Colon (tissue), 2 donors: ENCODE measurements around the gene SLC25A18.
A peak's percentile ranks its signal among the peaks of the same experiment; 100 is the strongest.
"Not testable (repeated sequence)": the region's sequence is repeated elsewhere in the genome, so short reads cannot be mapped to it uniquely, and the experiment has no call there.

Experiments used
- FAIRE-seq: peaks from 2 replicates; lab custom pipeline; 2012; peaks lifted over from hg19 to GRCh38; lab: Jason Lieb, UNC
- donor health status: control.
- donor health status: control.

SLC25A18 gene

DNA sequence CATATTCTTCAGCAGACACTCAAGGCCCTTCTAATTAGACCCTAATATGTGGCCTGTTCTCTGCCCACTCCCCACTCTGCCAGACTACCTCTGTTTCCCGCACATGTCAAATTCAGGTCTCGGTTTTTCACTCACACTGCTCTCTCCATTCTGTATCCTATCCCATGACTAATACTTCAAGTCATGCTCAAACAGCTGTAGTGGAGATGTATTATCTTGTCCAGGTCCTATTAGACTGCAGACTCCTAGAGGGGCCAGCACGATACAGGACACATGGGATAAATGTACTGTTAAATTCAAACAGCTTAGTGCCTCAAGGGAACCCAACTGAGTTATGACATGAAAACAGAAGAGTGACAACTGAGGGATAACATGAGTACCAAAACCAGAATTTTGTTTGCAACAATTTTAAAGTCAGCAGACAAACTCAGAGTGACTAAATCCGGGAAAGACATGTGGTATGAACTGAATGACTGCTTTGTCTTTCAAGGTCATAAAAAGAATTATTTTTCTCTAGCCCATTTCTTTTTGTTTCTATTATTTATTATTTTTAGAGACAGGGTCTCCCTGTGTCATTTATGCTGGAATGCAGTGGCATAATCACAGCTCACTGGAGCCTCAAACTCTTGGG lies 44.7 kb downstream of the SLC25A18 start:
- no peak for FAIRE-seq

DNA sequence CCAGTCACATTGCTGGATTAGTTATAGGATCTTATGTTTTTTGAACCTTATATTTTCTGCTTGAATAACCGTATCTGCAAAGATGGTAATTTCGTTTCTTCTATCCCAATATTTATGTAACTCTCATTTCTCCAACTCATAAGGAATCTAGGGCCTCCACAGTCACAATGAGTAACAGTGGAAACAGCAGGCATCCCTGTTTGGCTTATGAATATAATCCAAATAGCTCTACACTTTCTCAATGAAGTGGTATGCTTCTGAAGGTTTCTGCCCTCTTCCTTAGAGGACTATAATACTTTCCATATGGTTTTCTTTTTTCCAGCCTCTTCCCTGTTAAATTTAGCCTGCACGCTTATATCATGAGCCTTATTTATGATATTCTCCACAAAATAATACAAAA lies 48.8 kb downstream of the SLC25A18 start:
- no peak for FAIRE-seq

DNA sequence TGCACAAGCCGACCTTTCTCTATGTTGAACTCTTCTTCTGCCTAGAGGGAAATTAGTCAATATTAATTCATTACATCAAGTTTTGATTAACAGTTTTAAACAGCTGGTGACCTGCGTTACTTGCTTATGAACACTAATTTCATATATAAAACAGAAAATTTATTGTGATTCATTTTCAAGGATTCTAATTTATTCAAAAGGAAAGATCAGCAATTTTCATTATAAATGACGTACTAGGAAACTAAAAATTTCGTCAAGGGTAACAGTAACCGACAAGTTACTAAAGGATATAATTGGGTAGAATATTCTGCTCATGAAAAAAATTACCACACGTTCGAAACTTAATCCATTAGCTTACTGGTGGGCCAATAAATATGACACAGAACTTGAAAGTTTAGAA lies 50.0 kb downstream of the SLC25A18 start:
- no peak for FAIRE-seq

DNA sequence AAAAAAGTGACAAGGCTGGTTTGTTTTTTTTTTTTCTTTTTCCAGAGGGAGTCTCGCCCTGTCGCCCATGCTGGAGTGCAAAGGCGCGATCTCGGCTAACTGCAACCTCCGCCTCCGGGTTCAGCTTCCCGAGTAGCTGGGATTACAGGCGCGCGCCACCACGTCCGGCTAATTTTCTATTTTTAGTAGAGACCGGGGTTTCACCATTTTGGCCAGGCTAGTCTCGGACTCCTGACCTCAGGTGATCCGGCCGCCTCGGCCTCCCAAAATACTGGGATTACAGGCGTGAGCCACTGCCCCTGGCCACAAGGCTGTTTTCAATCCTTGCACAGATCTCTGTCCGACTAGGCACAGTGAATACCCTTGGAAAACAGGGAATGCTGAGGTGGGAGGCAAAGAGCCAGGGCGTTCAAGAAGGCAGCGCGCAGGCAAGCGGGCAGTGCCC lies 64.7 kb downstream of the SLC25A18 start:
- no peak for FAIRE-seq

DNA sequence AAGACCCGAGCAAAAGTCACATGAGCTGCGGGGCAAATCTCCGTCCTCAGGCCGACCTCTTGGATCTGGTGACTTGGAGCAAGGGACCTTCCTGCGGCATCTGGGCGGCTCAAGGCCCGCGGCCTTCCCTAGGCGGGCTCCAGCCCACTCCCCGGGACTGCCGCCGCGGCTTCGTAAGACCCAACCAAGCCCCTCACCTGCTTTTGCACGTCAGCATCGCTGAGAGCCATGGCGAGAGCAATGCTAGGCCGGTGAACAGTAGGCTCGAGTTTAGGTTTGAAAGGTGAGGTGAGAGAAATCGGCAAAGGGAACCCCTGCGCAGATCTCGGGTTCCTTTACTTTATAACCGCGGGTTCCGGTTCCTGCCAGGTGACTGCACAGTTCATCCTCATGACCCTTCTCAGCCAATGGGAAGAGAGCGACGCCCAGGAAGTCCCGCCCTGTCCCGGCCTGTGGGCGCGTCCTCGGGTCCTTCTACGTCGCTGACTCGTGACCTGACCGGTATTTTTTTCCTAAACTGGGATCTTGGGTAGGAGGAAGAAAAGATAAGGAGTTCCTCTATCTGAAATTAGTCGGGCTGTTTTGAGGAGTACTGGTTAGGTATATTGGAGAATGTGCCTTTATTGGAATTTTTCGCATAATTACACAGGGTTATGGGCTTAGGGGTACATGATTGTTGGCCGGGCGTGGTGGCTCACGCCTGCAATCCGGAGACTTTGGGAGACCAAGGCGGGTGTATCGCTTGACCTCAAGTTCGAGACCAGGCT lies 65.3 kb downstream of the SLC25A18 start, which contains the start of gene ATP6V1E1:
Gene ATP6V1E1, minus strand, starts transcription at position 344 of the 767 bp plus-strand sequence. Its CDS starts 114 bp downstream, at position 230.
- FAIRE-seq = peak; percentile 49

DNA sequence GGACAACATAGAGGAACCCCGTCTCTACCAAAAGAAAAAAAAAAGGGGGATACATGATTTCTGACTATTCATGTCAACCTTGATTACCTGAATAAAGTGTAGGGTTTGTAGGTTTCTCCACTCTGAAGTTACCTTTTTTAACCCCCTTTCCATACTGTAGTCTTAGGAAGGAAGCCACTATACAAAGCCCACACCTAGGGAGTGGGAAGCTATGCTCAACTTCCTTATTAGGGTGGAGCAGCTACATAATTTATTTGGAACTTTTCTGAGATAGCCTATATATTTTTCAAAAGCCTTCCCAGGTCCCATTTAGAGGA lies 65.8 kb downstream of the SLC25A18 start:
- no peak for FAIRE-seq

DNA sequence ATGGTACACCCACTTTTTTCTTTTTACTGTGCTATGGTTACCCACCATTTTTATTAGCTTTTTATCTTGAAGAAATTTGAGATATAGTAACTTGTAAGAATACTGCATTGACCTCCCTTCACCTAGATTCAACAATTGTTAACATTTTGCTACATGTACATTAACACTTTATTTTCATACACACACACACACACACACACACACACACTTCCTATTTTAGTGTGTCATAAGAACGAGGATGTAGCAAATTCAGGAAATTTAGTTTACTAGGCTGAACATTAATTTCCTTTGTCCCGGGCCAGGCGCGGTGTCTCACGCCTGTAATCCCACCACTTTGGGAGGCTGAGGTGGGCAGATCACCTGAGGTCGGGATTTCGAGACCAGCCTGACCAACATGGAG lies 66.3 kb downstream of the SLC25A18 start:
- no peak for FAIRE-seq

DNA sequence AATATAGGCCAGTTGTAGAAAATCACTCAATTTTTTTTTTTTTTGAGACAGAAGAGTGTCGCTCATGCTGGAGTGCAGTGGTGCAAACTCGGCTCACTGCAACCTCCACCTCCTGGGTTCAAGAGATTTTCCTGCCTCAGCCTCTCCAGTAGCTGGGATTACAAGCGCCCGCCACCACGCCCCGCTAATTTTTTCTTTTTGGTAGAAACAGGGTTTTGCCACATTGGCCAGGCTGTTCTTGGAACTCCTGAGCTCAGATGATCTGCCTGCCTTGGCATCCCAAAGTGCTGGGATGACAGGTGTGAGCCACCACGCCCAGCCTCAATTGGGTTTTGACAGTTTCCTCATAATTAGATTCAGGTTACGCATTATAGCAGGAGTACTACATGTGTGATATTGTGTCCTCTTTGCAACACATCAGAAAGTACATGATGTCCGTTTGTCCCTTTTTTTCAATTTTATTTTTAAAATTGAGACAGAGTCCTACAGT lies 67.8 kb downstream of the SLC25A18 start:
- FAIRE-seq = no peak

DNA sequence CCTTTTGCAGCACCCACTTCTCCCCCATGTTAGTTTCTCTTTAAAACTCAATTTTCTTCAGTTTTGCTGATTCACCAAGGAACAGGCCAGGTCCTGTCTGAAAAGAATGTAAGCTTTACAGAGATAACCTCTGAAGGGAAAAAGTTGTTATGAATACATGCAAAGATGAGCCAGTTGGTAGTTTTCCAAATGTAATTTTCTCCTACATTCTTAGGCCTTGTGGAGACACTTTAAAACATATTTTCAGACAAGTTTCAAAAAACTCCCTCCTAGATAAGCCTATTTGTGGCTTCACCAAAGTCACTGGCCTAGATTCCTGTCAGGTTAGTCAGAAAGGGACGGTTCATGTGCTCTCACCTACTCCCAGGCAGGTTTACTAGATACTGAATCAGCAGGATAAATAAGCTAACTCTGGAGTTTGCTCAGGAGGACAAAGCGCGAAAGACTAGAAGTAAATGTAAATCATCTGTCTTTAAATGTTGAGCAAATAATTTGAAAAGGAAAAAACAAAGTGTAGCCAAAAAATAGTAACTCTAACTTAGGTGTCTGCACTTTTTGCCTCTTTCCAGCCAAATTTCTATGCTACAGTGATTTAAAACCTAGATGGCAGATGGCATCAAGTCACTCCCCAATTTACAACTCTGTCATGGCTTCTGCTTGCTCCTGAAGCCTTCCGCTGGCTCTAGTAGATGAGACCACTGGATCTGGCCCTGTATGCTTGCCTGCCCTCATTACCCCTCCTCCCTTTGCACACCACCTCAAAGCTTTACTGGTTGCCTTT lies 70.1 kb downstream of the SLC25A18 start:
- no peak for FAIRE-seq

DNA sequence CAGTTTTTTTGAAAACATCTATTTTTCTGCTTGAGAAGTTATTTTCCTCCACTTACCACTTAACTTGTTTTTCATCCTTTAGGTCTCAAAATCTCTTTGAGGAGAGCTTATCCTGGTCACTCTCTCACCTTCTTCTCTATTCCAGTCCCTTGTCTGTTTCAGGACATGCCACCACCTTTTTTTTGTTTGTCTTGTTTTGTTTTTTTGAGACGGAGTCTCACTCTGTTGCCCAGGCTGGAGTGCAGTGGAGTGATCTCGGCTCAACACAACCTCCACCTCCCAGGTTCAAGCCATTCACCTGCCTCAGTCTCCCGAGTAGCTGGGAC lies 70.7 kb downstream of the SLC25A18 start:
- no peak for FAIRE-seq

DNA sequence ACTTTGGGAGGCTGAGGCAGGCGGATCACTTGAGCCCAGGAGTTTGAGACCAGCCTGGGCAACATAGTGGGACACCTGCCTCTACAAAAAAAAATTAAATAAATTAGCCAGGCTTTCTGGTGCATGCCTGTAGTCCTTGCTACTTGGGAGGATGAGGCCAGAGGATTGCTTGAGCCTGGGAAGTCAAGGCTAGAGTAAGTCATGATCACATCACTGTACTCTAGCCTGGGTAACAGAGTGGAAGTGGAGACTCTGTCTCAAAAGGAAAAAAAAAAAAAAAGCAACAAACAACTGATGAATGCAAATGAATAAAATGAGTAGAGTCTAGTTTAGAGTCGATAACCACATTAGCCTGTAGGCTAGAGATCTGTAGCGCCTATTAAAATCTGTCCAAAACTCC lies 71.4 kb downstream of the SLC25A18 start:
- FAIRE-seq = no peak

DNA sequence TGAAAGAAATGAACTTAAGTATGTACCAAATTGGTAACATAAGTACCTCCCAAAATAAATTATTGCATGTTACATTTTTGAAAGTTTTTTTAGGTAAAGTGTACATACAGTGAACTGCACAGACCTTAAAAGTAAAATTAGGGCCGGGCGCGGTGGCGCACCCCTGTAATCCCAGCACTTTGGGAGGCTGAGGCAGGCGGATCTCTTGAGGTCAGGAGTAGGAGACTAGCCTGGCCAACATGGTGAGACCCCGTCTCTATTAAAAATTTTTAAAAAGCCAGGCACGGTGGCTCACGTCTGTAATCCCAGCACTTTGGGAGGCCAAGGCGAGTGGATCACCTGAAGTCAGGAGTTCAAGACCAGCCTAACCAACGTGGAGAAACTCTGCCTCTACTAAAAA lies 73.6 kb downstream of the SLC25A18 start:
- not testable (repeated sequence) for FAIRE-seq

DNA sequence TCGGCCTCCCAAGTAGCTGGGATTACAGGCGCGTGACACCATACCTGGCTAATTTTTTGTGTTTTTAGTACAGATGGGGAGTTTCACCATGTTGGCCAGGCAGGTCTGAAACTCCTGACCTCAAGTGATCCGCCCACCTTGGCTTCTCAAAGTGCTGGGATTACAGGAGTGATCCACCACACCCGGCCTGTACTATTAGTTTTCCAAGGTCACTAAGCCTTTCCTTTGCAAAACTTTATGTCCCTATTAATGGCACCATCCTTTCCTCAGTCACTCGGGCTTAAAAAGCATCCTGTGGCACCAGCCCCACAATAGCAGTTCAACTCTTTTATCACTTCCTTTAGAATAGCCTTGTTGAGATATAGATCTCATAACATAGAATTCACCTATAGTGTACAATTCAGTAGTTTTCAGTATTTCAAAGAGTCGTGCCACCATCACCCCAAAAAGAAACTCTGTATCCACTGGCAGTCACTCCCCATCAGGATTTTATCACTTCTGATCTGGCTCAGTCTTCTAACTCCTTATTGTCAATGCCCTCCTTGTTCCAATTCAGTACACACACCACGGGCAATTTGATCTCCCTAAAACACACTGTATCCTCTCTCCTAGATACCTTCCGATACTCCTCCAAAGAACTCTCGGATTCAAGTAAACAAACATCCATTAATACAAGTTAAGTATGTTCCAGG lies 74.3 kb downstream of the SLC25A18 start:
- no peak for FAIRE-seq

DNA sequence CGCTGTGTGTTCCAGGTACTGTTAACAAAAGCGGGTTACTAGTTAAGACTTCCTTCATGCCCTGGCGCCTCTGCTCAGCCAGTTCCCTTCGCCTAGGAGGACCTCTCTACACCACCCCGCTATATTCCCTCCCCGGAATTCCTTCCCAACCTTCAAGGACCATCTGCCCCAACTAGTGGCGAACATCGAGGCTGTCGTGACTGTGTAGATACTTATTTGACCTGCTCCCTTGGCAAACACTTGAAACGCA lies 74.8 kb downstream of the SLC25A18 start:
- FAIRE-seq = no peak

DNA sequence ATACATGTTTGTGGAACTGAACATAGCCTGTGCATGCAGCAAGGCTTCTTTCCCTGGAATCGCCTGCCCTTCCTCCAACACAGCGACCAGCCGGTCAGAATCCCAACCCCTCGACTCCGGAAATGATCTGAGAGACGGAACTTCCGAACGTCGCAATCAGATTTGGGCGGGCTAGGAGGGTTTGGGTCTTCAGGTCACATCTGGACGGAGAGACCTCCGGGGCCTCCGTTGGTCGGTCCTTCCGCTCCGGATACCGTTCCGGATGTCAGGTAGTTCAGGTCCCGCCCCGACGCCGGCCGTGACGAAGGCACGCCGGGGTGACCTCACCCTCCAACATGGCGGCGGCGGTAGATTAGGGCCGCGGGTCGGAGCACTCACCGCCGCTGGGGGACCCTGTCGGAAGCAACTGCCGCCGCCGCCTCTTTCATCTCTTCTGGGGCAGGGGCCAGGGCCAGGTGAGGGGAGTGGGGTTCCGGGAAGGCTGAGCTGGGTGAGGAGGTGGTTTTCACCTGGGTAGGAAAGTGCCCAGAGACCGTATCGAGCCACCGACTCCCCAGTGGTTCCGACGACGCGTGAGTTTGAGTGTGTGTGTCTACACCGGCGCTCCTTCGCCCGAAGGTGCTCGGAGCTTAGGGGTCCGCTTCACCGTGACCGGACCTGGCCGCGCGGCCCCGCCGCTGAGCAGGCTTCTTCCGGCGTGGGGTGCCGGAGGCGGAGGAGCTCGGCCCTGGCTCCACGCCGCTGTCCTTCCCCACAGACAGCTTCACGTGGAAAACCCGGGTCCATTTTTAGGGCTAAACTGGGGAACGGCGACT lies 75.3 kb downstream of the SLC25A18 start, which contains the start of gene BCL2L13:
Gene BCL2L13, plus strand, starts transcription at position 326 of the 815 bp plus-strand sequence. CDS start 16,955 bp downstream, outside the sequence.
- no peak for FAIRE-seq

DNA sequence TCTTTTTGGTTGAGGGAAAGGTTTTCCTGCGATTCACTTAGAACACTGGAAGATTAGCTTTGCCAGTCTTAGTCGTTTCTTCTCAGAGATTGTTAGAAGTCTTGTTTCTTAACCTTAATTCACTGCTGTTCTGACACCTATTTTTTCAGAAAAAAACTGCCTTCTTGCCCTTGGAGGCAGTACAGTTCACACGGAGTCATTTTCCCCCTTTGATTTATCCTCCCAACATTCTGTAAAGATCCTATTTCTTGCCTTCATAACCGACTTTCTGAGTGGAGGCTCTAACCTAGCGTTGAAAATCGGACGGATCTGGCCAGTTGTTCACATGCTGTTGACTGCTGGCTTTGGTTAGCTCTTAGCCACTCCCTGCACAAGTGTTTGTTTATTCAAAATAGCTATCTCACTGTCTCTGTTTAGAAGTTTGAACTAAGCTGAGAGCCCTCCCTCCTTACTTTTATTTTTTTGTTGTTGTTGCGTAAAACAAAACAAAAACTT lies 76.0 kb downstream of the SLC25A18 start:
- FAIRE-seq = no peak
